Thyroid gland (tissue), 4 donors: Measurements from ENCODE around the gene NME8. TPM values are rescaled to one million over a fixed set of nuclear protein-coding genes. Genes with fewer than 3 reads are reported as not detected.

ENCODE experiments used
- DNase-seq, 2 donors: peaks; one replicate each; pipeline ENCODE4 v3.0.0-alpha.2; 2019
- H3K27ac ChIP-seq, 3 donors: fragments of 200-600 bp; sonication (generic); 1 replicate in 2 of 3; 2 replicates in 1 of 3; pipeline ENCODE4 v1.5.1; 2016 to 2019; ENCODE audit warnings: mild to moderate bottlenecking in 1 of 3, moderate library complexity in 1 of 3
- H3K27me3 ChIP-seq: fragments of 200-600 bp; sonication (generic); one replicate; pipeline ENCODE4 v1.5.1; 2019
- H3K36me3 ChIP-seq, 2 donors: fragments of 200-600 bp; sonication (generic); one replicate each; pipeline ENCODE4 v1.5.1; 2016 to 2019
- H3K4me1 ChIP-seq, 2 donors: fragments of 200-600 bp; sonication (generic); one replicate each; pipeline ENCODE4 v1.5.1; 2017 to 2019
- H3K4me3 ChIP-seq, 3 donors: fragments of 200-600 bp; sonication (generic); replicated peaks in 1 of 3; 1 replicate in 2 of 3; 2 replicates in 1 of 3; pipeline ENCODE4 v1.5.1; 2016; ENCODE audit warnings: mild to moderate bottlenecking in 1 of 3
- H3K9me3 ChIP-seq: fragments of 200-600 bp; sonication (generic); one replicate; pipeline ENCODE4 v1.5.1; 2017
- POLR2A ChIP-seq, 2 donors: fragments of 450-650 bp; IDR thresholded peaks; one replicate each; pipeline ENCODE4 v1.6.1; 2017; ENCODE audit warnings: antibody characterized with exemption in 2 of 2, mild to moderate bottlenecking in 2 of 2, moderate library complexity in 1 of 2
- WGBS, 2 donors: methylation state at CpG; one replicate each; pipeline ENCODE4 v1.1.5; 2017; 5-methylcytosine and 5-hydroxymethylcytosine counted together
- intact Hi-C: fragments of 100-400 bp; cut with DNase I; formaldehyde crosslinking; loops from one replicate; pipeline ENCODE4 v1.15.1; 2023
- total RNA-seq, 4 donors: library from RNA; depleted of rRNA; stranded (reverse); fragments of >200 nt; gene quantifications; one replicate each; pipeline ENCODE4 v1.2.3, GENCODE V29; 2016
- TF ChIP-seq, protein P1 (sequence below), 6 experiments: fragments of 200-600 bp in 3 of 6; fragments of 450-650 bp in 3 of 6; sonication (generic) in 3 of 6; IDR thresholded peaks; one replicate each; pipeline ENCODE4 v1.5.1; 2016 to 2019; ENCODE audit warnings: antibody characterized with exemption in 6 of 6, mild to moderate bottlenecking in 2 of 6, inconsistent platforms in 1 of 6, moderate library complexity in 1 of 6

Gene NME8
- total RNA-seq, 4 donors from 2014 or later: 2.6 TPM; not detected in 3

DNA sequence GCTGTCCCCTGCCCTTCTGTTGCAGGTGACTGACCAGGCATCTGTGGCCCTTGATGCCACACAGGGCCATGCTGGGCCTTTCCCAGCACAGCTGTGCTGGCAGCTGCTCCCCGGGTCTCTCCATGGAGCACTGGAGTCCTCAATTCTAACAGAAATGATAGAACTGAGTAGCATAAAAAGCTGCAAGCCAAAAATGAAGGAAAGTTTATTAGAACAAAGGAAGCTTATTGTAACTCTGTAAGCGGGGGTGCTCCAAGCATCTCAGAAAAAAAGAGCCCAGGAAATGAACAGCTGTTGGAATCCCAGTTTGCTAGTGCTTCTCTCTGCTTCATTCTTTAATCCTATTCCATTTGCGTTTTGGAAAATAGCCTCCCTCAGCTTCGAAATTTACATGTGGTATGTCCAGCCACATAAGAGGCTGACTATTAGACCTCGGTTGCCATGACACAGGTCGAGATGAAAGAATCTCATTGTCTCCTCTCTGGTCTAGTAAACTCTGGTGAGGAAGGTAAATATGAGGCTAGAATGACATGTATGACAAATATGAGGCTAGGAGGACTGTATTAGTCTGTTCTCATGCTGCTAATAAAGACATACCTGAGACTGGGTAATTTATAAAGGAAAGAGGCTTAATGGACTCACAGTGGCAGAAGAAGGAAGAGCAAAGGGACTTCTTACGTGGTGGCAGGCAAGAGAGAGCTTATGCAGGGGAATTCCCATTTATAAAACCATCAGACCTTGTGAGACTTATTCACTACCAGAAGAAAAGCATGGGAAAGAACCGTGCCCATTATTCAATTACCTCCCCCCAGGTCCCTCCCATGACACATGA lies 95.7 kb downstream of the NME8 start:
- H3K4me1 ChIP-seq: peaks cover 8 to 13% of the 10 kb centered on the region in 2 donors
- no peak overlapping the region for H3K4me3 ChIP-seq
- DNase-seq: no peak
- H3K36me3 ChIP-seq: peaks cover 0 to under 1% of the 10 kb centered on the region in 2 donors
- TF ChIP-seq, protein P1, sequence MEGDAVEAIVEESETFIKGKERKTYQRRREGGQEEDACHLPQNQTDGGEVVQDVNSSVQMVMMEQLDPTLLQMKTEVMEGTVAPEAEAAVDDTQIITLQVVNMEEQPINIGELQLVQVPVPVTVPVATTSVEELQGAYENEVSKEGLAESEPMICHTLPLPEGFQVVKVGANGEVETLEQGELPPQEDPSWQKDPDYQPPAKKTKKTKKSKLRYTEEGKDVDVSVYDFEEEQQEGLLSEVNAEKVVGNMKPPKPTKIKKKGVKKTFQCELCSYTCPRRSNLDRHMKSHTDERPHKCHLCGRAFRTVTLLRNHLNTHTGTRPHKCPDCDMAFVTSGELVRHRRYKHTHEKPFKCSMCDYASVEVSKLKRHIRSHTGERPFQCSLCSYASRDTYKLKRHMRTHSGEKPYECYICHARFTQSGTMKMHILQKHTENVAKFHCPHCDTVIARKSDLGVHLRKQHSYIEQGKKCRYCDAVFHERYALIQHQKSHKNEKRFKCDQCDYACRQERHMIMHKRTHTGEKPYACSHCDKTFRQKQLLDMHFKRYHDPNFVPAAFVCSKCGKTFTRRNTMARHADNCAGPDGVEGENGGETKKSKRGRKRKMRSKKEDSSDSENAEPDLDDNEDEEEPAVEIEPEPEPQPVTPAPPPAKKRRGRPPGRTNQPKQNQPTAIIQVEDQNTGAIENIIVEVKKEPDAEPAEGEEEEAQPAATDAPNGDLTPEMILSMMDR (IDR thresholded peaks at IDR 0.05): no peak
- no peak for TF ChIP-seq POLR2A (IDR thresholded peaks at IDR 0.05)
- peak overlapping the region in 1 of 3 donors; percentile 49 for H3K27ac ChIP-seq
- H3K9me3 ChIP-seq: no peaks in the 10 kb centered on the region
- no peaks in the 10 kb centered on the region for H3K27me3 ChIP-seq
- intact Hi-C loops: no loop called here
- WGBS, 2 donors: 86 to 87% methylated on average over 8 of the region's 8 CpGs

DNA sequence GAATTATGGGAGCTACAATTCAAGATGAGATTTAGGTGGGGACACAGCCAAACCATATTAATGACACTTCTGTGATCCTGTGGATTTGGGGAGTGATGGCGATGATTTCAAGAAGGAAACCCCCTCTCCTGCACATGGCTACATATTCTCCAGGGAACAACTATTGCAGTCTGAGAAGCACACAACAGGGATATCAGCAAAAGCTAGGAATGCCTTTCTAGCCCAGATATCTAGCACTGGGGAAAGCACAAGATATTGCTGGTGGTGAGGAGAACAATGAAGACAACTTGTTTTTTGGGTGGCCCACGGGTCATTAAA lies 96.3 kb downstream of the NME8 start:
- H3K4me1 ChIP-seq: peaks cover 8 to 13% of the 10 kb centered on the region in 2 donors
- H3K27me3 ChIP-seq: no peaks in the 10 kb centered on the region
- H3K27ac ChIP-seq: no peak overlapping the region

DNA sequence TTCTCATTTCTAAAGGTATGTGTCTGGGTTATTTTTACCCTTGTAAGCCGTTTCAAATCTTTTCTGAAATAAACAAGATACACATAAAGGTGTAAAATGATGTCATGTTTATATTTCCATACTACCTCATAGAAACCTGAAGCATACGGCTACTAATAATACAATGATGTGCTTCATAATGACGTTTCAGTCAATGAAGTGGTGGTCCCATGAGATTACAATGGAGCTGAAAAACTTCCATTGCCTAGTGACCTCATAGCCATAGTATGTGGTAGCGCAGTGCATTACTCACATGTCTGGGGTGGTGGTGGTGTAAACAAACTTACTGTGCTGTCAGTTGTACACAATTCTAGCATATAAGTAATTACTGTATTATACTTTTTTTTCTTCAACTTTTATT lies 96.9 kb downstream of the NME8 start:
- H3K27me3 ChIP-seq: no peaks in the 10 kb centered on the region
- H3K36me3 ChIP-seq: peaks cover 0 to 4% of the 10 kb centered on the region in 2 donors
- DNase-seq: no peak
- WGBS, 2 donors: 79 to 82% methylated on average over 4 of the region's 4 CpGs
- H3K4me3 ChIP-seq: no peak overlapping the region
- intact Hi-C loops: no loop called here
- no peaks in the 10 kb centered on the region for H3K9me3 ChIP-seq
- H3K4me1 ChIP-seq: peaks cover 8 to 13% of the 10 kb centered on the region in 2 donors
- TF ChIP-seq POLR2A (IDR thresholded peaks at IDR 0.05): no peak
- TF ChIP-seq, protein P1 (IDR thresholded peaks at IDR 0.05): no peak
- H3K27ac ChIP-seq: no peak overlapping the region

More for the DNA sequence above, 96.3 kb downstream of the NME8 start:
- H3K9me3 ChIP-seq: no peaks in the 10 kb centered on the region
- no peak overlapping the region for H3K4me3 ChIP-seq
- DNase-seq: no peak
- TF ChIP-seq, protein P1 (IDR thresholded peaks at IDR 0.05): no peak
- TF ChIP-seq POLR2A (IDR thresholded peaks at IDR 0.05): no peak
- 89 to 91% methylated on average over 2 of the region's 2 CpGs for WGBS, 2 donors
- intact Hi-C loops: no loop called here
- H3K36me3 ChIP-seq: peaks cover 0 to 4% of the 10 kb centered on the region in 2 donors

DNA sequence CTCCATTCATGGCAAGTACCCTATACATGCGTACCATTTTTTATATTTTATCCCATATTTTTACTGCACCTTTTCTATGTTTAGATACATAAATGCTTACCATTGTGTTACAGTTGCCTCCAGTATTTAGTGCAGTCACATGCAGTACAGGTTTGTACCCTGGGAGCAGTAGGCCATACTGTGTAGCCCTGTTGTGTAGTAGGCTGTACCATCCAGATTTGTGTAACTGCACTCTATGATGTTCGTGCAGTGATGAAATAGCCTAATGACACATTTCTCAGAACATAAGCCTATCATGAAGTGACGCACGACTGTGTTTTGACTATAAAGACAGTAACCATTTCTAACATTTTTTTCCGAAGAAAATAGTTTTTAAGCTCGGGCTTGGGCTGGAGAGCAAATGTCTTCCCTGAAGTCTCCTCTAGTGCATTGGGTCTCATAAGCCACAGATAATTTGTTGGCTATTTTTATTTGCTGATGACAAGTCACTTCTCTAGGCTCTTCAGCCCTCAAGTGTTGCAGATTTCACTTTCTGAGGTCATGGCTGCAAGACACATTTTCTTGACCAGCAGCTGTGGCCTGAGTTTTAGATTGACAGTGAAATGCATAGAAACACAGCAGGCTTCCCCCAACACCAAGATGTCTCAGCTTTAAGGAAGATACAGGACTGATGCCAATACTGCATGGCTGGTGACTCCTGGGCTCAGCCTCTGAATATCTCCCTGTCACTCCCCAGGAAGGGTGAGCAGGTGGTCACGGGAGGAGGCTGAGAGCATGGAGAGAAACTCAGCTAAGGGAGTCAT lies 98.9 kb downstream of the NME8 start:
- DNase-seq: no peak
- intact Hi-C loops: no loop called here
- Histone ChIP-seq H3K27me3 (no peaks in the 10 kb centered on the region), H3K27ac (no peak overlapping the region), H3K4me3 (no peak overlapping the region), H3K36me3 (peaks cover 0 to 8% of the 10 kb centered on the region in 2 donors), H3K4me1 (peaks cover 8 to 13% of the 10 kb centered on the region in 2 donors), H3K9me3 (no peaks in the 10 kb centered on the region)
- WGBS, 2 donors: 93 to 96% methylated on average over 7 of the region's 7 CpGs
- TF ChIP-seq, protein P1 (IDR thresholded peaks at IDR 0.05): no peak
- no peak for TF ChIP-seq POLR2A (IDR thresholded peaks at IDR 0.05)

DNA sequence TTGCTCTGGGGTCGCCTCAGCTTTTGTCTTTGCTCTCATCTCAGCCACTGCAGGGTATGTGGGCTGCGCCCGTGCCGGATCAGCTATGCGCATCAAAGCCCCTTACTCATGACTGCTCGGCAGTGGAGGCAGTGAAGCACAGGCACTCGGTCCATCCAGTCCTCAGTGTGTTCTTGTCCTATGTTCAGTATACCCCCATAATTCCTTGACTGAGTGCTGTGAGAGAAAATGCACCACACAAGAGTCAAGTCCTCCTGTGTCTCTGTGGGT lies 99.5 kb downstream of the NME8 start:
- Histone ChIP-seq H3K36me3 (peaks cover 0 to 8% of the 10 kb centered on the region in 2 donors), H3K4me3 (no peak overlapping the region), H3K27me3 (no peaks in the 10 kb centered on the region), H3K9me3 (no peaks in the 10 kb centered on the region), H3K4me1 (peaks cover 5 to 10% of the 10 kb centered on the region in 2 donors), H3K27ac (no peak overlapping the region)
- 89 to 92% methylated on average over 7 of the region's 7 CpGs for WGBS, 2 donors
- TF ChIP-seq, protein P1 (IDR thresholded peaks at IDR 0.05): no peak
- no peak for TF ChIP-seq POLR2A (IDR thresholded peaks at IDR 0.05)
- no peak for DNase-seq
- intact Hi-C loops: no loop called here
